GM12864 (cell line): ENCODE results near the gene GFPT1.

Source experiments
- DNase-seq: peaks from one replicate; pipeline ENCODE4 v3.0.0-alpha.2; 2011; ENCODE audit warnings: low read depth
- H3K4me3 ChIP-seq: 2 replicates; pipeline ENCODE4 v1.5.1; 2011; ENCODE audit warnings: mild to moderate bottlenecking, low read depth, low read length, control low read depth
- CTCF ChIP-seq: IDR thresholded peaks from 2 replicates; pipeline ENCODE4 v1.5.1; 2011; ENCODE audit warnings: low read depth, mild to moderate bottlenecking, moderate library complexity, low read length, control low read depth, inconsistent platforms; ENCODE audit errors: missing control alignments

Gene GFPT1

DNA sequence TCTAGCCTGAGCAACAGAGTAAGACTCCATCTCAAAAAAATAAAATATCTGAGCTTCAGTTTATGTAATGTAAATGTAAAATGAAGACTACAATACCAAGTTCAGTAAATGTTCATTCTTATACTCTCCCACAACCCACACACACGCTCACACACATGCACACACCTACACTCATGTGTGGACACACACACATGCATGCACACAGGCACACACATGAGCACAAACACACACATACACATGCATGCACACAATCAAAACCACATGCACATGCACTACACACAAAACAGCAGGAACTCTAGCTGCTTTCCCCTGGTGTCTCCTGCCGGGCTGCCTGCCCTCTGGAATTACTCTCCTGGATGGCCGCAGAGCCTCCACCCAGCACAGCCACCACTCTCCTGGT, 90.6 kb downstream of the GFPT1 start:
- H3K4me3 ChIP-seq: no peak overlapping the region
- TF ChIP-seq CTCF: no peak
- no peak for DNase-seq

GRCh38 chr2:69292256-69292655, 94.8 kb downstream of the GFPT1 start:
- no peak for DNase-seq
- TF ChIP-seq CTCF: no peak

GRCh38 chr2:69291721-69292120, 95.3 kb downstream of the GFPT1 start:
- DNase-seq: no peak
- H3K4me3 ChIP-seq: no peak overlapping the region
- no peak for TF ChIP-seq CTCF

More at GRCh38 chr2:69292256-69292655, 94.8 kb downstream of the GFPT1 start:
- no peak overlapping the region for H3K4me3 ChIP-seq

- DNase-seq: no peak
- H3K4me3 ChIP-seq: no peak overlapping the region
- no peak for TF ChIP-seq CTCF
Measured at GRCh38 chr2:69291004-69291650, 95.9 kb downstream of the GFPT1 start.

DNA sequence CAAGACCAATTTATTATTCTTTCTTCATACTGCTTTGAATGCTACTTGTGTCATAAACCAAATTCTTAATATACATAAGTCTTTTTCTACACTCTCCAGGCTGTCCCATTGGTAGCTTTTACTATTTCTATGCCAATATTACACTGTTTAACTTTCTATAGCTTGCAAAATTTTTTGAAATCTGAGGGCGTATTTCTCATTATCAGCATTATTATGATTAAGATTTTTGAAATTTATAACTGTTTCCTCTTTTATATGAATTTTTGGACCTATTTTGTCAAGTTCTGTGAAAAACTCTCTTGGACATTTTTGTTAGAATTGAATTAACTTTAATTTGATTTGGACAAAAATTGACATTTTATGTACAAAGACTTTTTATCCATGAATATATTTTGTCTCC, 98.6 kb downstream of the GFPT1 start:
- TF ChIP-seq CTCF: no peak
- H3K4me3 ChIP-seq: no peak overlapping the region
- DNase-seq: no peak

DNA sequence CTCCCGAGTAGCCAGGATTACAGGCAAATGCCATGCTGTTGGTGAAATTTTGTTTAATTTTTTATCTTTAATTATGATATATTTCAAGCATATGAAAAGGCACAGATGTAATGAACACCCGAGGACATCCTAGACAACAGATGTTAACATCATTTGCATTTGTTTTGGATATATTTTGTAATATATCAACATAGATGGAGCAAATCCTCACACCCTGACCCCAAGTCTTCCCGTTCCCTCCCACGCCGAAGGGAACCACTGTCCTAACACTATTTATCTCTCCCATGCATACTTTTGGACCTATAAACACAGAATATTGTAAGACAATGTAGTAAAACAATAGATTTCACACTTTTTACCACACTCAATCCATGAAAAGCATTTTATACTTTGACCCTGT, 99.5 kb downstream of the GFPT1 start:
- no peak overlapping the region for H3K4me3 ChIP-seq
- no peak for TF ChIP-seq CTCF
- no peak for DNase-seq

GRCh38 chr2:69285379-69285894, 101.6 kb downstream of the GFPT1 start:
- no peak for DNase-seq
- no peak overlapping the region for H3K4me3 ChIP-seq
- TF ChIP-seq CTCF: no peak
